ENCODE results near the gene COL2A1.

COL2A1 gene

GRCh38 chr12:47988073-47989022 is 15.9 kb downstream of the COL2A1 start:
- no peak for FAIRE-seq

- no peak for FAIRE-seq
Observed at GRCh38 chr12:47987411-47988072, 16.7 kb downstream of the COL2A1 start.

GRCh38 chr12:47986832-47987231 is 17.4 kb downstream of the COL2A1 start:
- FAIRE-seq = no peak

GRCh38 chr12:47986291-47986660 is 18.0 kb downstream of the COL2A1 start:
- FAIRE-seq = no peak

GRCh38 chr12:47985596-47986290 is 18.5 kb downstream of the COL2A1 start:
- no peak for FAIRE-seq

- no peak for FAIRE-seq
Observed at GRCh38 chr12:47984331-47984801, 19.9 kb downstream of the COL2A1 start.

GRCh38 chr12:47983541-47984115 is 20.6 kb downstream of the COL2A1 start:
- no peak for FAIRE-seq

GRCh38 chr12:47982770-47983169 is 21.5 kb downstream of the COL2A1 start:
- FAIRE-seq = no peak

- FAIRE-seq = no peak
Observed at GRCh38 chr12:47982311-47982710, 22.0 kb downstream of the COL2A1 start.

- no peak for FAIRE-seq
Observed at GRCh38 chr12:47981496-47982260, 22.6 kb downstream of the COL2A1 start.

GRCh38 chr12:47980779-47981495 is 23.3 kb downstream of the COL2A1 start:
- FAIRE-seq = no peak

GRCh38 chr12:47980197-47980596 is 24.1 kb downstream of the COL2A1 start:
- FAIRE-seq = no peak

GRCh38 chr12:47979686-47980085 is 24.6 kb downstream of the COL2A1 start:
- no peak for FAIRE-seq

- no peak for FAIRE-seq
Observed at GRCh38 chr12:47979166-47979565, 25.1 kb downstream of the COL2A1 start.

- FAIRE-seq = no peak
Observed at GRCh38 chr12:47978598-47978873, 25.7 kb downstream of the COL2A1 start.

GRCh38 chr12:47977772-47978597 is 26.3 kb downstream of the COL2A1 start:
- no peak for FAIRE-seq

GRCh38 chr12:47977046-47977771 is 27.1 kb downstream of the COL2A1 start:
- no peak for FAIRE-seq

GRCh38 chr12:47975816-47976215 is 28.5 kb downstream of the COL2A1 start:
- no peak for FAIRE-seq

GRCh38 chr12:47975036-47975620 is 29.1 kb downstream of the COL2A1 start:
- FAIRE-seq = no peak

GRCh38 chr12:47973870-47974269 is 30.4 kb downstream of the COL2A1 start:
- FAIRE-seq = no peak
